Stimulated activated CD4-positive, alpha-beta T cell treated with anti-CD3 and anti-CD28 coated beads, TNF-alpha, amount 100 ng/mL, for 4 hours (primary cell): ENCODE results near the gene RFX7.
A peak's percentile ranks its signal among the peaks of the same experiment; 100 is the strongest.

Experiments
- DNase-seq, 3 experiments: peaks; one replicate each; pipeline ENCODE4 v3.0.0-alpha.2; 2020; ENCODE audit warnings: low read depth in 3 of 3

RFX7 gene

GRCh38 chr15:56045068-56045748, 198.5 kb downstream of the RFX7 start:
- no peak for DNase-seq

GRCh38 chr15:56042982-56043980, 200.4 kb downstream of the RFX7 start:
- peak in 1 of 3 experiments; percentile 19 for DNase-seq

GRCh38 chr15:56042498-56042897, 201.2 kb downstream of the RFX7 start:
- DNase-seq = no peak

- no peak for DNase-seq
Observed at GRCh38 chr15:56042031-56042430, 201.6 kb downstream of the RFX7 start.

GRCh38 chr15:56040081-56041035, 203.3 kb downstream of the RFX7 start:
- DNase-seq = peak in 1 of 3 experiments; percentile 9

- no peak for DNase-seq
Observed at GRCh38 chr15:56038707-56039106, 205.0 kb downstream of the RFX7 start.

DNA sequence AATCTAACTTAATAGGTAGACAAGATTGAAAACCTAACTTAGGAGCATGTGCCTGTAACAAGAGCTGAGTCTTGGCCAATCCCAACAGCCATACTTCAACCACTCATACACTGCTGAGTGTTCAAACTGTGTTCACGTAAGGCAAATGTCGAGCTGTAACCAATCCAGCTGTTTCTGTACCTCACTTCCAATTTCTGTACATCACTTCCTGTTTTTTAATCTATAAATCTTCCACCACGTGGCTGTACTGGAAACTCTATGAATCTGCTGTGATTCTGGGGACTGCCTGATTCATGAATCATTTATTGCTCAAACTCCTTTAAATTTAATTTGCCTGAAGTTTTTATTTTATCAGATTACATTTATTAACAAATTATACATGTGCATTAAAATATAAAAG, 205.7 kb downstream of the RFX7 start:
- DNase-seq = no peak
